Smooth muscle cell (in vitro differentiated cells): ENCODE results near the gene ZNF512. TPM values are rescaled to one million over a fixed set of nuclear protein-coding genes. Genes with fewer than 3 reads are reported as not detected.
"Not testable (repeated sequence)": the region's sequence is repeated elsewhere in the genome, so short reads cannot be mapped to it uniquely, and the experiment has no call there.

Source experiments
- DNase-seq: peaks from one replicate; lab custom pipeline; 2025; ENCODE audit not compliant: unreplicated experiment; lab: John Stamatoyannopoulos, UW
- H2AFZ ChIP-seq: fragments of 200-600 bp; sonication (generic); 2 replicates; pipeline ENCODE4 v1.6.0; 2016; ENCODE audit warnings: antibody characterized with exemption, low read depth, mild to moderate bottlenecking
- H3F3A ChIP-seq: fragments of 200-600 bp; sonication (generic); 2 replicates; pipeline ENCODE4 v1.6.0; 2017; ENCODE audit warnings: antibody characterized with exemption, low read depth
- H3K27ac ChIP-seq: fragments of 200-600 bp; sonication (generic); 2 replicates; pipeline ENCODE4 v1.5.1; 2016; ENCODE audit warnings: low read depth, mild to moderate bottlenecking
- H3K27me3 ChIP-seq: fragments of 200-600 bp; sonication (generic); 2 replicates; pipeline ENCODE4 v1.6.1; 2016; ENCODE audit warnings: low read depth, mild to moderate bottlenecking
- H3K36me3 ChIP-seq: fragments of 200-600 bp; sonication (generic); 2 replicates; pipeline ENCODE4 v1.5.1; 2016; ENCODE audit warnings: low read depth
- H3K4me1 ChIP-seq: fragments of 200-600 bp; sonication (generic); 2 replicates; pipeline ENCODE4 v1.5.1; 2016; ENCODE audit warnings: low read depth
- H3K4me2 ChIP-seq: fragments of 200-600 bp; sonication (generic); 2 replicates; pipeline ENCODE4 v1.6.0; 2016; ENCODE audit warnings: mild to moderate bottlenecking
- H3K4me3 ChIP-seq: fragments of 200-600 bp; sonication (generic); 2 replicates; pipeline ENCODE4 v1.5.1; 2016; ENCODE audit warnings: mild to moderate bottlenecking
- H3K79me2 ChIP-seq: fragments of 200-600 bp; sonication (generic); 2 replicates; pipeline ENCODE4 v1.6.0; 2016; ENCODE audit warnings: low read depth, mild to moderate bottlenecking
- H3K9ac ChIP-seq: fragments of 200-600 bp; sonication (generic); 2 replicates; pipeline ENCODE4 v1.6.0; 2016; ENCODE audit warnings: low read depth
- H3K9me3 ChIP-seq: fragments of 200-600 bp; sonication (generic); replicated peaks from 2 replicates; pipeline ENCODE4 v1.5.1; 2016; ENCODE audit warnings: low read depth
- H4K20me1 ChIP-seq: fragments of 200-600 bp; sonication (generic); 2 replicates; pipeline ENCODE4 v1.6.0; 2016; ENCODE audit warnings: low read depth
- WGBS: methylation state at CpG from one replicate; pipeline ENCODE4 v1.1.7; 2016; ENCODE audit warnings: low lambda C conversion rate; 5-methylcytosine and 5-hydroxymethylcytosine counted together
- polyA plus RNA-seq: library from polyadenylated mRNA; unstranded; fragments of >200 nt; fragmentation: Nextera tagmentation; extraction: Ambion mirVana; gene quantifications from 2 replicates; pipeline ENCODE4 v1.2.1, GENCODE V29; 2016
- total RNA-seq: library from RNA; depleted of rRNA; stranded (reverse); fragments of >200 nt; gene quantifications from 2 replicates; pipeline ENCODE4 v1.2.3, GENCODE V29; 2014
- TF ChIP-seq, protein P1 (sequence below): fragments of 200-600 bp; sonication (generic); IDR thresholded peaks from 2 replicates; pipeline ENCODE4 v1.5.1; 2017; ENCODE audit warnings: borderline replicate concordance, mild to moderate bottlenecking, antibody characterized with exemption; ENCODE audit not compliant: insufficient read depth, poor library complexity, severe bottlenecking

ZNF512 gene
- total and polyA plus RNA-seq, 2 experiments from 2014 or later: 12.2 to 15.6 TPM

DNA sequence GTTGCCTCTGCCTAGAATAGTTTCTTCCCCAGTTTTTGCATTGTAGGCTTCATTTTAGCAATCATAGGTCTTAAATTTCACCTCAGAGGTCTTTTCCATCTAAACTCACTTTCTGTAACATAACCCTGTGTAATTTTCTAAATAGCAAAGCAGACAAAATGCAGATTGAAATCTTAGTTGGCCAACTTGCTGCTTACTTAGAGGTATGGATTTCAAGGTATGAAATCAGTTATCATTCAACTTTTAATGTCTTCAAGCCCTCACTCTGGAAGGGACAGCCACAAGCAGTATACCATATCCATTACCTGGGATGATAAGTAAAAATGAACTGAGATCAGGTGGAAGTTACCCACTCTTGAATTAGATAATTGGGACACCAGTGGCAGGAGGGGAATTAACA lies 42.1 kb downstream of the ZNF512 start:
- H3K4me3 ChIP-seq: no peak overlapping the region
- TF ChIP-seq, protein P1, sequence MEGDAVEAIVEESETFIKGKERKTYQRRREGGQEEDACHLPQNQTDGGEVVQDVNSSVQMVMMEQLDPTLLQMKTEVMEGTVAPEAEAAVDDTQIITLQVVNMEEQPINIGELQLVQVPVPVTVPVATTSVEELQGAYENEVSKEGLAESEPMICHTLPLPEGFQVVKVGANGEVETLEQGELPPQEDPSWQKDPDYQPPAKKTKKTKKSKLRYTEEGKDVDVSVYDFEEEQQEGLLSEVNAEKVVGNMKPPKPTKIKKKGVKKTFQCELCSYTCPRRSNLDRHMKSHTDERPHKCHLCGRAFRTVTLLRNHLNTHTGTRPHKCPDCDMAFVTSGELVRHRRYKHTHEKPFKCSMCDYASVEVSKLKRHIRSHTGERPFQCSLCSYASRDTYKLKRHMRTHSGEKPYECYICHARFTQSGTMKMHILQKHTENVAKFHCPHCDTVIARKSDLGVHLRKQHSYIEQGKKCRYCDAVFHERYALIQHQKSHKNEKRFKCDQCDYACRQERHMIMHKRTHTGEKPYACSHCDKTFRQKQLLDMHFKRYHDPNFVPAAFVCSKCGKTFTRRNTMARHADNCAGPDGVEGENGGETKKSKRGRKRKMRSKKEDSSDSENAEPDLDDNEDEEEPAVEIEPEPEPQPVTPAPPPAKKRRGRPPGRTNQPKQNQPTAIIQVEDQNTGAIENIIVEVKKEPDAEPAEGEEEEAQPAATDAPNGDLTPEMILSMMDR: no peak
- H3K4me2 ChIP-seq: no peak overlapping the region
- peaks cover 7% of the 10 kb centered on the region for H3K4me1 ChIP-seq
- H4K20me1 ChIP-seq: no peaks in the 10 kb centered on the region
- H3F3A ChIP-seq: peaks cover 22% of the 10 kb centered on the region
- H3K36me3 ChIP-seq: peaks cover 3% of the 10 kb centered on the region
- no peaks in the 10 kb centered on the region for H3K27me3 ChIP-seq
- DNase-seq: no peak
- H3K9ac ChIP-seq: no peak overlapping the region
- no peak overlapping the region for H3K27ac ChIP-seq
- H3K9me3 ChIP-seq: no peaks in the 10 kb centered on the region
- H3K79me2 ChIP-seq: peaks cover 7% of the 10 kb centered on the region
- no peak overlapping the region for H2AFZ ChIP-seq

DNA sequence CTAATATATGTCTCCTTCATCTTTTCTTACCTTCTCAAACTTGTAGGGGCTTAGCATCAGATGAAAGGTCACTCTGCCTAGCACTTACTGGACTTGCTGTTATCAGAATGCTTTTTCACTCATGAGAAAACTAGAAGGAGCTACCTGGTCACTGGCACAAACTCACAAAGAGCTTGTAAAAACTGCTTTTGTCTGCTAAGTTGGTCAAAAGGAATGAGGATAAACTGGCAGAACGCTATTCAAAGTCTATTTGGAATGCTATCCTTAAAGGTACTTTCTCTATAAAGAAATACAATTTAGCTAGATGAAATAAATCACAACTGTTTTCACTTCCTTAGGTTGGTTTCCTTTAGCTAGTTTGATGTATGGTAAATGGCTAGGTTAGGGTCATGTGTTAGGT lies 43.5 kb downstream of the ZNF512 start:
- not testable (repeated sequence) for H3K9me3 ChIP-seq, H2AFZ ChIP-seq, H3K79me2 ChIP-seq, H3K4me3 ChIP-seq, H3K36me3 ChIP-seq, H3K4me1 ChIP-seq, H4K20me1 ChIP-seq, H3K9ac ChIP-seq, H3K27me3 ChIP-seq, DNase-seq
- Histone ChIP-seq H3F3A (peaks cover 22% of the 10 kb centered on the region), H3K27ac (peak overlapping the region; percentile 95), H3K4me2 (peak overlapping the region; percentile 87)
- WGBS: 84% methylated on average over 1 of the region's 1 CpG

- H3K4me1 ChIP-seq, H2AFZ ChIP-seq, H3K79me2 ChIP-seq, DNase-seq, H4K20me1 ChIP-seq, H3K9me3 ChIP-seq, H3K36me3 ChIP-seq, H3K4me3 ChIP-seq, H3K27me3 ChIP-seq: not testable (repeated sequence)
- Histone ChIP-seq H3F3A (peaks cover 22% of the 10 kb centered on the region), H3K27ac (peak overlapping the region; percentile 95), H3K9ac (peak overlapping the region; percentile 87), H3K4me2 (peak overlapping the region; percentile 87)
- WGBS: 21% methylated on average over 3 of the region's 3 CpGs
Observed at GRCh38 chr2:27626921-27627320, 44.1 kb downstream of the ZNF512 start.

GRCh38 chr2:27627963-27628766 lies 45.3 kb downstream of the ZNF512 start:
- Histone ChIP-seq H3K27me3 (no peaks in the 10 kb centered on the region), H3K79me2 (peaks cover 10% of the 10 kb centered on the region), H3F3A (peaks cover 22% of the 10 kb centered on the region), H3K9ac (peak overlapping the region; percentile 87), H3K4me3 (peak overlapping the region; percentile 61), H3K9me3 (no peaks in the 10 kb centered on the region), H4K20me1 (no peaks in the 10 kb centered on the region), H3K4me1 (peaks cover 7% of the 10 kb centered on the region), H3K36me3 (no peaks in the 10 kb centered on the region), H3K27ac (peak overlapping the region; percentile 95), H3K4me2 (peak overlapping the region; percentile 87), H2AFZ (no peak overlapping the region)
- TF ChIP-seq, protein P1: no peak
- DNase-seq: no peak
- WGBS: 4% methylated on average over 20 of the region's 21 CpGs
